GM19468 (cell line): Measurements from ENCODE around the gene GRK4.

Experiments
- ATAC-seq: cut with Tn5 transposase; IDR thresholded peaks from one replicate; pipeline ENCODE4 v1.9.1; 2021; ENCODE audit warnings: mild to moderate bottlenecking, moderate library complexity, moderate number of reproducible peaks; ENCODE audit not compliant: unreplicated experiment; ENCODE audit errors: extremely low read depth

The GRK4 gene

GRCh38 chr4:3085948-3086670 lies 122.7 kb downstream of the GRK4 start:
- ATAC-seq = no peak

GRCh38 chr4:3087115-3087797 lies 123.9 kb downstream of the GRK4 start:
- ATAC-seq = no peak
